Lung (tissue), 12 donors: Measurements from ENCODE around the gene RSF1. TPM values are rescaled to one million over a fixed set of nuclear protein-coding genes. Genes with fewer than 3 reads are reported as not detected.
"Not testable (repeated sequence)": the region's sequence is repeated elsewhere in the genome, so short reads cannot be mapped to it uniquely, and the experiment has no call there.

Experiments used
- ATAC-seq: fragments of 200-7000 bp; cut with Tn5 transposase; one replicate; pipeline ENCODE4 v1.9.1; 2020; ENCODE audit warnings: moderate number of reproducible peaks; ENCODE audit not compliant: insufficient read depth, low FRiP score
- DNase-seq, 3 donors: peaks; one replicate each; pipeline ENCODE4 v3.0.0-alpha.2; 2013 to 2017
- H3K27ac ChIP-seq, 2 donors: one replicate each; pipeline ENCODE4 v1.5.1; 2013; ENCODE audit warnings: mild to moderate bottlenecking in 2 of 2, moderate library complexity in 2 of 2, control low read depth in 1 of 2, inconsistent platforms in 1 of 2, low read depth in 1 of 2, low read length in 1 of 2
- H3K27me3 ChIP-seq, 3 donors: one replicate each; pipeline ENCODE4 v1.5.1; 2013; ENCODE audit warnings: low read length in 2 of 3; ENCODE audit not compliant: control insufficient read depth in 3 of 3, insufficient read depth in 3 of 3
- H3K36me3 ChIP-seq, 4 donors: one replicate each; pipeline ENCODE4 v1.5.1; 2013; ENCODE audit warnings: low read length in 4 of 4, mild to moderate bottlenecking in 1 of 4, moderate library complexity in 1 of 4; ENCODE audit not compliant: control insufficient read depth in 4 of 4, insufficient read depth in 4 of 4
- H3K4me1 ChIP-seq, 5 donors: one replicate each; pipeline ENCODE4 v1.5.1; 2013; ENCODE audit warnings: low read length in 5 of 5, mild to moderate bottlenecking in 2 of 5, moderate library complexity in 1 of 5; ENCODE audit not compliant: control insufficient read depth in 5 of 5, insufficient read depth in 5 of 5
- H3K4me3 ChIP-seq: one replicate; pipeline ENCODE4 v1.5.1; 2013; ENCODE audit warnings: mild to moderate bottlenecking, control low read depth, moderate library complexity
- H3K9ac ChIP-seq, 2 donors: one replicate each; pipeline ENCODE4 v1.5.1; 2013; ENCODE audit warnings: low read length in 2 of 2, control low read depth in 1 of 2; ENCODE audit not compliant: insufficient read depth in 1 of 2
- H3K9me3 ChIP-seq, 4 donors: one replicate each; pipeline ENCODE4 v1.5.1; 2013; ENCODE audit warnings: low read length in 3 of 4, mild to moderate bottlenecking in 1 of 4, moderate library complexity in 1 of 4; ENCODE audit not compliant: control insufficient read depth in 4 of 4, insufficient read depth in 3 of 4
- CTCF ChIP-seq: IDR thresholded peaks from 2 replicates; pipeline ENCODE4 v1.5.1; 2012; ENCODE audit warnings: mild to moderate bottlenecking; ENCODE audit errors: control extremely low read depth, extremely low read depth
- whole genome bisulfite sequencing, 2 donors: extraction: QIAGEN DNeasy Blood & Tissue Kit; methylation state at CpG; one replicate each; pipeline ENCODE4 v1.1.7; 2013; 5-methylcytosine and 5-hydroxymethylcytosine counted together
- polyA plus RNA-seq, 2 donors: library from polyadenylated mRNA; stranded (reverse); fragments of 200-250 nt; gene quantifications; one replicate each; pipeline ENCODE4 v1.2.1, GENCODE V29; 2013
- total RNA-seq, 2 donors: library from RNA; depleted of rRNA in 1 of 2; stranded (reverse); fragments of >200 nt in 1 of 2; gene quantifications; one replicate each; pipeline ENCODE4 v1.2.1, GENCODE V29; 2014 to 2021
- donor health status: control.
- donor health status: control.
- donor health status: Bipolar disorder and iron deficiency.
- donor health status: healthy.
- donor health status: DM: yes; HTN: yes; CAD: no.

Gene RSF1
- total and polyA plus RNA-seq, 4 donors = 9.8 to 110 (median 29.2) TPM

- no peak for DNase-seq
- no peak overlapping the region for H3K27ac ChIP-seq
- WGBS, 2 donors = 98 to 99% methylated on average over 2 of the region's 2 CpGs
- no peak for ATAC-seq
- no peaks in the 10 kb centered on the region for H3K4me1 ChIP-seq
- no peak for TF ChIP-seq CTCF
- H3K36me3 ChIP-seq = peaks cover 5 to 35% (median 16%) of the 10 kb centered on the region in 4 donors
- H3K9ac ChIP-seq = no peak overlapping the region
- H3K9me3 ChIP-seq = peaks cover 0 to 6% (median 3%) of the 10 kb centered on the region in 4 donors
- H3K27me3 ChIP-seq = no peaks in the 10 kb centered on the region
- H3K4me3 ChIP-seq = no peak overlapping the region
Observed at GRCh38 chr11:77854838-77855237, 34.3 kb upstream of the RSF1 start.

GRCh38 chr11:77851503-77851902 is 31.0 kb upstream of the RSF1 start:
- no peaks in the 10 kb centered on the region for H3K27me3 ChIP-seq
- no peak for TF ChIP-seq CTCF
- 81 to 85% methylated on average over 1 of the region's 1 CpG for WGBS, 2 donors
- H3K4me1 ChIP-seq = no peaks in the 10 kb centered on the region
- peaks cover 10 to 52% (median 15%) of the 10 kb centered on the region in 4 donors for H3K36me3 ChIP-seq
- H3K9me3 ChIP-seq = peaks cover 0 to 6% (median 3%) of the 10 kb centered on the region in 4 donors
- no peak overlapping the region for H3K27ac ChIP-seq
- DNase-seq (no peak), ATAC-seq (no peak)
- no peak overlapping the region for H3K4me3 ChIP-seq
- no peak overlapping the region for H3K9ac ChIP-seq

- not testable (repeated sequence) for ATAC-seq, H3K4me3 ChIP-seq, H3K4me1 ChIP-seq, H3K9ac ChIP-seq, DNase-seq, H3K27ac ChIP-seq, H3K27me3 ChIP-seq, H3K9me3 ChIP-seq
- 87 to 96% methylated on average over 5 of the region's 5 CpGs for WGBS, 2 donors
- peaks cover 12 to 57% (median 29%) of the 10 kb centered on the region in 4 donors for H3K36me3 ChIP-seq
Observed at GRCh38 chr11:77843700-77844099, 23.2 kb upstream of the RSF1 start.

- TF ChIP-seq CTCF = no peak
- no peak overlapping the region for H3K27ac ChIP-seq
- H3K4me3 ChIP-seq = no peak overlapping the region
- no peak overlapping the region for H3K9ac ChIP-seq
- H3K4me1 ChIP-seq = no peaks in the 10 kb centered on the region
- H3K36me3 ChIP-seq = peaks cover 11 to 50% (median 29%) of the 10 kb centered on the region in 4 donors
- DNase-seq (no peak), ATAC-seq (no peak)
- 33 to 67% methylated on average over 1 of the region's 1 CpG for WGBS, 2 donors
- no peaks in the 10 kb centered on the region for H3K27me3 ChIP-seq
- H3K9me3 ChIP-seq = peaks cover 0 to 4% (median 0%) of the 10 kb centered on the region in 4 donors
Observed at GRCh38 chr11:77842441-77843121, 22.1 kb upstream of the RSF1 start.
